ENCODE results near the gene SORCS2.

SORCS2 gene

GRCh38 chr4:7620814-7621176 is 428.5 kb downstream of the SORCS2 start:
- no peaks in the 10 kb centered on the region for H3K36me3 ChIP-seq (ENCODE audit: control insufficient read depth in 2 of 2, insufficient read depth in 1 of 2, low read length in 2 of 2)
- POLR2A ChIA-PET: no interaction called here
- H3K9me3 ChIP-seq (ENCODE audit: control insufficient read depth, insufficient read depth, low read depth, low read length): no peaks in the 10 kb centered on the region
- TF ChIP-seq PRDM2 (tag by site-specific recombination; IDR thresholded peaks at IDR 0.05; ENCODE audit: borderline replicate concordance) (no peak), GLIS2 (tag by site-specific recombination; IDR thresholded peaks at IDR 0.05) (peak; percentile 32; the same call in 1 of the 2 replicates)
- no peaks in the 10 kb centered on the region for H3K4me1 ChIP-seq (ENCODE audit: control insufficient read depth, insufficient read depth, low read length)
- CTCF ChIA-PET: no interaction called here
- H3K4me3 ChIP-seq (ENCODE audit: low read depth, low read length): no peak overlapping the region
- H3K27ac ChIP-seq (ENCODE audit: extremely low read depth, low read depth, low read length): no peak overlapping the region

DNA sequence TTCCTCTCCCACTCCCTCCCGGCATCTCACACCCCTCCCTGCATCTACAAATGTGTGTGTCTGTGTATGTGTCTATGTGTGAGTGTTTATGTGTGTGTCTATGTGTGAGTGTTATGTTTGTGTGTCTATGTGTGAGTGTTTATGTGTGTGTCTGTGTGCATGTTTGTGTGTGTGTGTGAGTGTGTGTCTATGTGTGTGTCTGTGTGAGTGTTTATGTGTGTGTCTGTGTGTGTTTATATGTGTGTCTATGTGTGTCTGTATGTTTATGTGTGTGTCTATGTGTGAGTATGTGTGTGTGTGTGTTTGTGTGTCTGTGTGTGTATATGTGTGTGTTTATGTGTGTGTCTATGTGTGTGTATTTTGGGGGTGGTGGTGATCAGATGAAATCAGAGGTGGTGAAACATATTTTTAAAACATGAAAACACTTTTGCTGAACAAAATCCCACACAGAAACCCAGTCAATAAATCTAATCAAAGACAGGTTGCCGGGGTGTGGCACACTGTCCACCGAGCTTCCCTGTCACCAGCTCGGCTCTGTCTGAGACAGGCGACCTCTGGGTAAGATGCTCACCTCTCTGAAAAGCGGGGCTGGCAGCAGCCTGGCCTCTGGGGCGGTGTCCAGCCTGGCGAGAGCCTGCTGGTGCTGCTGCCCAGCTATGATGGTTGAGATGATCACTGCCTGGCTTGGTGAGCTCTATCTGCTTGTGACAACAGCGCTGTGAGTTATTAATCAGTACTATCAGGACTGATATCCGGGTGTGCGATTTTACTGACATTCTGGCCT is 429.1 kb downstream of the SORCS2 start:
- TF ChIP-seq ZNF626 (tag by site-specific recombination; IDR thresholded peaks at IDR 0.05) (no peak), ZNF175 (tag by site-specific recombination; IDR thresholded peaks at IDR 0.05) (no peak), ZSCAN4 (tag by site-specific recombination; IDR thresholded peaks at IDR 0.05) (peak; percentile 88)
- Histone ChIP-seq H3K9me3 (ENCODE audit: control insufficient read depth, insufficient read depth, low read depth, low read length) (no peaks in the 10 kb centered on the region), H3K27ac (ENCODE audit: extremely low read depth, low read depth, low read length) (no peak overlapping the region), H3K4me1 (ENCODE audit: control insufficient read depth, insufficient read depth, low read length) (no peaks in the 10 kb centered on the region), H3K36me3 (ENCODE audit: control insufficient read depth in 2 of 2, insufficient read depth in 1 of 2, low read length in 2 of 2) (no peaks in the 10 kb centered on the region), H3K4me3 (ENCODE audit: low read depth, low read length) (no peak overlapping the region)
- ChIA-PET CTCF (interaction anchor here (1.2 kb wide), 1 partner anchor 430 kb away, joined by 3 read pairs; no protein-coding TSS in a partner anchor), POLR2A (no interaction called here)

DNA sequence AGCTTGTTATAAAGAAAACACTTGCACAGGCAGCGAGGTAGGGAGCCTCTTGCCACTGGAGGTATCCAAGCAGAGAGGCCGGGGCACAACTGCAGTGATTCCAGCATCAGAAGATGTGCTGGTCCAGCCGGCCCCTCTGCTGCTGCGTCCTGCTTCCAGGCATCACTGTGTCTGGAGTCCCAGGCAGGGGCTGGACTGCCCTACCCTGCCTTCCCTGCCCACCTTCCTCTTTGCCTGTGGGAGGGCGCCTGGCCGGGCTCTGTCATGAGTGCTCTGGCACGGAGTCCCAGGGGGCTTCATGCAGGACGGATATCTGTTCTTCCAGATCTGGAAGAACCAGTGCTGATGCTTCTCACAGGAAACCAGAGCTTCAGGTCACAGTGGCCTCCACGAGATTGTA is 430.0 kb downstream of the SORCS2 start:
- Histone ChIP-seq H3K9me3 (ENCODE audit: control insufficient read depth, insufficient read depth, low read depth, low read length) (no peaks in the 10 kb centered on the region), H3K27ac (ENCODE audit: extremely low read depth, low read depth, low read length) (no peak overlapping the region), H3K4me1 (ENCODE audit: control insufficient read depth, insufficient read depth, low read length) (no peaks in the 10 kb centered on the region), H3K4me3 (ENCODE audit: low read depth, low read length) (no peak overlapping the region), H3K36me3 (ENCODE audit: control insufficient read depth in 2 of 2, insufficient read depth in 1 of 2, low read length in 2 of 2) (no peaks in the 10 kb centered on the region)
- TF ChIP-seq ZNF843 (tag by site-specific recombination; IDR thresholded peaks at IDR 0.05) (no peak), ZNF23 (tag by site-specific recombination; IDR thresholded peaks at IDR 0.05; ENCODE audit: borderline replicate concordance) (no peak), OVOL3 (tag by site-specific recombination; IDR thresholded peaks at IDR 0.05) (no peak), ZNF324 (tag by site-specific recombination; IDR thresholded peaks at IDR 0.05) (no peak), ZNF639 (tag by site-specific recombination; IDR thresholded peaks at IDR 0.05) (no peak), ZXDB (tag by site-specific recombination; IDR thresholded peaks at IDR 0.05) (no peak), ZNF548 (tag by site-specific recombination; IDR thresholded peaks at IDR 0.05) (no peak), SP2 (tag by site-specific recombination; IDR thresholded peaks at IDR 0.05) (no peak), ZNF514 (tag by site-specific recombination; IDR thresholded peaks at IDR 0.05) (no peak)
- ChIA-PET POLR2A (no interaction called here), CTCF (interaction anchor here (1.2 kb wide), 1 partner anchor 431 kb away, joined by 3 read pairs; no protein-coding TSS in a partner anchor)

All from HEK293 (cell line).